NB4 (cell line): ENCODE results near the gene ZNF581.

Experiments
- CTCF ChIP-seq: IDR thresholded peaks from one replicate; pipeline ENCODE4 v1.5.1; 2012; ENCODE audit warnings: low read depth, low read length
- MAX ChIP-seq: IDR thresholded peaks from 2 replicates; pipeline ENCODE4 v1.6.1; 2011; ENCODE audit warnings: low read depth, low read length
- MYC ChIP-seq: IDR thresholded peaks from 2 replicates; pipeline ENCODE4 v1.6.1; 2011; ENCODE audit warnings: low read depth, low read length
- POLR2A ChIP-seq: IDR thresholded peaks from 2 replicates; pipeline ENCODE4 v1.6.1; 2011; ENCODE audit warnings: mild to moderate bottlenecking; ENCODE audit not compliant: insufficient read length; ENCODE audit errors: extremely low read depth

GRCh38 chr19:55606817-55607216 is 36.6 kb upstream of the ZNF581 start:
- no peak for TF ChIP-seq CTCF
- no peak for TF ChIP-seq MAX
- TF ChIP-seq POLR2A, result no peak
- TF ChIP-seq MYC, result no peak
